GM13977 (cell line): ENCODE measurements around the gene GPR45.

Source experiments
- DNase-seq: peaks from one replicate; pipeline ENCODE4 v3.0.0; 2012; ENCODE audit warnings: low spot score
- CTCF ChIP-seq: IDR thresholded peaks from 2 replicates; pipeline ENCODE4 v1.5.1; 2012; ENCODE audit warnings: mild to moderate bottlenecking, control low read depth; ENCODE audit not compliant: insufficient read depth; ENCODE audit errors: extremely low read depth, missing control alignments
- in situ Hi-C: fragments of 300-500 bp; cut with MboI; formaldehyde crosslinking; loops from one replicate; pipeline ENCODE4 v1.12.0; 2022; ENCODE audit warnings: low sequenced_read_pairs, low pct_unique_long_range_greater_than_20kb, mixed read lengths, inconsistent platforms; ENCODE audit not compliant: unreplicated experiment

GPR45 gene

GRCh38 chr2:105290981-105291660 is 49.6 kb downstream of the GPR45 start:
- DNase-seq, result no peak
- no peak for TF ChIP-seq CTCF
- in situ Hi-C loops, result no loop called here

- TF ChIP-seq CTCF, result no peak
- DNase-seq, result no peak
- in situ Hi-C loops, result no loop called here
Observed at GRCh38 chr2:105291981-105292380, 50.4 kb downstream of the GPR45 start.
